GM12872 (cell line): Measurements from ENCODE around the gene SSRP1.

Experiments
- CTCF ChIP-seq: IDR thresholded peaks from 3 replicates; pipeline ENCODE4 v1.5.1; 2011; ENCODE audit warnings: low read depth, mild to moderate bottlenecking, low read length, moderate library complexity; ENCODE audit not compliant: insufficient read depth

SSRP1 gene, protein sequence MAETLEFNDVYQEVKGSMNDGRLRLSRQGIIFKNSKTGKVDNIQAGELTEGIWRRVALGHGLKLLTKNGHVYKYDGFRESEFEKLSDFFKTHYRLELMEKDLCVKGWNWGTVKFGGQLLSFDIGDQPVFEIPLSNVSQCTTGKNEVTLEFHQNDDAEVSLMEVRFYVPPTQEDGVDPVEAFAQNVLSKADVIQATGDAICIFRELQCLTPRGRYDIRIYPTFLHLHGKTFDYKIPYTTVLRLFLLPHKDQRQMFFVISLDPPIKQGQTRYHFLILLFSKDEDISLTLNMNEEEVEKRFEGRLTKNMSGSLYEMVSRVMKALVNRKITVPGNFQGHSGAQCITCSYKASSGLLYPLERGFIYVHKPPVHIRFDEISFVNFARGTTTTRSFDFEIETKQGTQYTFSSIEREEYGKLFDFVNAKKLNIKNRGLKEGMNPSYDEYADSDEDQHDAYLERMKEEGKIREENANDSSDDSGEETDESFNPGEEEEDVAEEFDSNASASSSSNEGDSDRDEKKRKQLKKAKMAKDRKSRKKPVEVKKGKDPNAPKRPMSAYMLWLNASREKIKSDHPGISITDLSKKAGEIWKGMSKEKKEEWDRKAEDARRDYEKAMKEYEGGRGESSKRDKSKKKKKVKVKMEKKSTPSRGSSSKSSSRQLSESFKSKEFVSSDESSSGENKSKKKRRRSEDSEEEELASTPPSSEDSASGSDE

DNA sequence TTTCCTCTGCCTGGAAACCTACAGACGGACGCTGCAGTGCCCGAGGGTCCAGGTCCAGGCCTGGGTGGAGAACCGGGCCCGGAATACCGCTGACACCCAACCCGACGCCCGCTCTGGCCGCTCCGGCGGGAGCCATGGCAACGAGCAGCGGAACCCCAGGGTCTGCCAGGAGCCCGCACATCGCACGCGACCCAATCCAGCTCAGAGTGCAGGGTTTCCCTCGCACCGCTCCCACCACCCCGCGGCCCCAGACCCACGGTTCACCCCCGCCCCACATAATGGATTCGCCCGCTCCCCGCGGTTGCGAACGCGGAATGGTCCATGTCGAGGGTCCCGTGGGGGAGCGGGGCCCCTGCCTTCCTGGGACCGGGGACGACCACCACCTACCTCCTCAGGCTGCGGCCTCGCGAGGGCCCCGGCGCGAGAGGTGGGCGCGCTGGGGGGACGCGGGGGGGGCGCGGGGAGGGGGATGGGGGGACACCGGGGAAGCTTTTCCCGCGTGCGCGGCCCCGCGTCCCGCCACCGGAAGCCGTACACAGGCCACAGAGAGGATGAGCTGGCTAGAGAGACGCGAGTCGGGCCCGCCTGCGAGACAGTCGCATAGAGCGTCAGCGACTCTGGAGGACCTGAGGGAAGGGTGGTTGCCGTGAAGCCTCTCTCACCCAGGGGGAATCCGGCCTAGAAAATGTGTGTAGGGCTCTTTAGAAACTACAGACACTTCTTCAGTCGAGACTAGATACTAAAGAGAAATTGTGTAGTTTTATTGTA is at the start of gene SSRP1:
Gene SSRP1, minus strand, starts transcription at position 550 of the 768 bp plus-strand sequence. CDS start 771 bp downstream, outside the sequence.
- TF ChIP-seq CTCF, result no peak

- TF ChIP-seq CTCF, result no peak
Measured at GRCh38 chr11:57380975-57381374, 45.3 kb upstream of the SSRP1 start, which contains the start of gene PRG3. Gene PRG3, minus strand, starts transcription at chr11:57381150. Its CDS starts 442 bp downstream, at chr11:57380708.

DNA sequence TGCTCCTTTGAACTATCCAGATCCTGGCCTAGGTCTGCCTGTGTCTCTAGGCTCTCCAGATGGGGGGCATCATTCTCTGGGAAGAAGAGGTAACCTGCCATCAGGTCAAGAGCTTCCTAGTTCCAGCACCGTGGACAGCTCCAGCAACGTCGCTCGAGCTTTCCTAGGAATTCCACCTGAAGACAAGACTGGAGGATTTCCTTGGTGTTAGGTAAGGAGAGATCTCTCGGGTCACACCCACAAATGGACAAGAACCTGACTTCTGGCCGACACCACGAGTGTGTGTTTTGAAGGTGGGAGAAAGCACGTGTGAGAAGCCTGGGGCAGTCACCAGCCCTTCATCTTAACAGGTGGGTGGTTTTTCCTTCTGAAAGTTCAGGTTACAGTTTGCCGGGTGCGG is 44.0 kb upstream of the SSRP1 start:
- no peak for TF ChIP-seq CTCF

- TF ChIP-seq CTCF, result no peak
Measured at GRCh38 chr11:57378186-57378585, 42.5 kb upstream of the SSRP1 start.

DNA sequence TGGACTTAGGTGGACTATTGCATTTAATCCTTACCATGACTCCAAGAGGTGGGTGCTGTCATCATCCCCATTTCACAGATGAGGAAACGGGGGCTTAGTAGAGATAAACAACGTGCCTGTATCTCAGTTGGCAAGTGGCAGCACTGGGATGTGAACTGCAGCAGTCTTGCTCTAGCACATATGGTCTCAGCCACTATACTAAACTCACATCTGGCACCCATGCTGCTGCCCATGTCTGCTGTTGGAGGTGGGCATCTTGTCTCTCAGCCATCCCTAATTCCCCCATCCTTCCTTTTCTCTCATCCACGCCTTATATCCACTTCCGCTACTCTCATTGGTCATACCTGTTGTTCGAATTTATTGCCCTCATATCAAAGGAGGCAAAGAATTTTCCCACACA is 41.4 kb upstream of the SSRP1 start:
- no peak for TF ChIP-seq CTCF

DNA sequence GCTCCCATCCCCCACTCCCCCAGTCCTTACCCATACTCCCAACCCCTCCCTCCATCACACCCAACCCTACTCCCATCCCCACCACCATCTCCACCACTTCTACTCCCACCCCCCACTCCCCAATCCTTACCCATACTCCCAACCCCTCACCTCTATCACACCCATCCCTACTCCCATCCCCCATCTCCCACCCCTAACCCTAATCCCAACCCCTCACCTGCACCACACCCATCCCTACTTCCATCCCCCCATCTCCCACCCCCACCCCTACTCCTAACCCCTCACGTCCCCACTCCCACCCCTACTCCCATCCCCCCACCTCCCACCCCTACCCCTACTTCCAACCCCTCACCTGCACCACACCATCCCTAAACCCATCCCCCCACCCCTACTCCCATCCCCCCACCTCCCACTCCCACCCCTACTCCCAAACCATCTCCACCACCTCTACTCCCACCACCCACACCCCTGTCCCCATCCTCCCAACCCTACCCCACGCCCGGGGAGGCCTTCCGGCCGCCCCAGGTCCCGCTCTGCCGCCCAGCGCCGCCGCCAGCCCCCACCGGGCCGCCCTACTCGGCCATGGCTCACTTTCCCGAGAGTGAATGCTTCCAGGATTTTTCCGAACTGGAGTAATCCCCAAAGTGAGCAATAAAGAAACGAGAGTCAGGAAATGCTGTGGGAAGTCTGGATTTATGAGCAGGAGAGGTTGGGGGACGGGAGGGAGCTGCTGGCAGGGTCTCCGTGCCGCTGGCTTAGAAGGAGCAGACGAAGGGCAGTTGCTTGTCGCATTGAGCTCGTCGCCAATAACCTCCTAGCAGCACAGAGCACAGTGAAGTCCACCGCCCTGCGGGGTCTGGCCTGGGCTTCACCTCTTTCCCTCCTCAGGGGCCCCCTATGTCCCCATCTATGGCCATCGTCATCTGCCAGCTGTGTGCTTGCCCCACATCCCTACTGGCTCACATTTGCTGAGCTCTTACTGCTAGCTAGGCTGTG is 40.7 kb upstream of the SSRP1 start:
- TF ChIP-seq CTCF, result no peak
